Activated CD4-positive, alpha-beta T cell treated with anti-CD3 and anti-CD28 coated beads, Interleukin-10, Interleukin-2, amounts not matched to agents 100 ng/mL and 50 ng/mL, durations not matched to agents 16 hours and 8 hours (primary cell): ENCODE data around the gene FOXA2.

ENCODE experiments used
- DNase-seq: peaks from one replicate; pipeline ENCODE4 v3.0.0-alpha.2; 2020

Gene FOXA2

GRCh38 chr20:22583773-22584521, 425 bp downstream of the FOXA2 start:
- DNase-seq = no peak

GRCh38 chr20:22582964-22583772, 1.2 kb downstream of the FOXA2 start:
- DNase-seq = no peak

GRCh38 chr20:22582386-22582963, 1.9 kb downstream of the FOXA2 start:
- no peak for DNase-seq

- no peak for DNase-seq
These were observed 2.7 kb downstream of the FOXA2 start for GRCh38 chr20:22581437-22582385.

- no peak for DNase-seq
These were observed 4.4 kb downstream of the FOXA2 start for GRCh38 chr20:22579711-22580697.

GRCh38 chr20:22579119-22579427, 5.3 kb downstream of the FOXA2 start:
- DNase-seq = no peak

GRCh38 chr20:22578221-22579118, 5.9 kb downstream of the FOXA2 start:
- DNase-seq = no peak

- no peak for DNase-seq
These were observed 6.7 kb downstream of the FOXA2 start for GRCh38 chr20:22577515-22578220.

GRCh38 chr20:22576733-22577514, 7.4 kb downstream of the FOXA2 start:
- no peak for DNase-seq

GRCh38 chr20:22576273-22576672, 8.1 kb downstream of the FOXA2 start:
- no peak for DNase-seq

- DNase-seq = no peak
These were observed 8.6 kb downstream of the FOXA2 start for GRCh38 chr20:22575737-22576136.

GRCh38 chr20:22575087-22575721, 9.2 kb downstream of the FOXA2 start:
- no peak for DNase-seq

GRCh38 chr20:22574545-22575086, 9.8 kb downstream of the FOXA2 start:
- no peak for DNase-seq

- no peak for DNase-seq
These were observed 11.9 kb downstream of the FOXA2 start for GRCh38 chr20:22572491-22572890.

GRCh38 chr20:22572023-22572422, 12.3 kb downstream of the FOXA2 start:
- no peak for DNase-seq

- DNase-seq = no peak
These were observed 15.0 kb downstream of the FOXA2 start for GRCh38 chr20:22569353-22569752.

- no peak for DNase-seq
These were observed 15.5 kb downstream of the FOXA2 start for GRCh38 chr20:22568872-22569344.
